IPS-15b (cell line): Measurements from ENCODE around the gene HOXB7.

Source experiments
- H3K27me3 ChIP-seq: one replicate; pipeline ENCODE4 v1.6.1; 2013; ENCODE audit warnings: low read length; ENCODE audit not compliant: control insufficient read depth, insufficient read depth
- H3K36me3 ChIP-seq: one replicate; pipeline ENCODE4 v1.6.1; 2013; ENCODE audit warnings: low read length; ENCODE audit not compliant: control insufficient read depth, insufficient read depth
- H3K4me1 ChIP-seq: one replicate; pipeline ENCODE4 v1.6.1; 2013; ENCODE audit warnings: mild to moderate bottlenecking, low read length; ENCODE audit not compliant: control insufficient read depth, insufficient read depth
- H3K4me3 ChIP-seq: one replicate; pipeline ENCODE4 v1.5.1; 2013; ENCODE audit warnings: low read depth, low read length
- H3K9ac ChIP-seq: one replicate; pipeline ENCODE4 v1.6.1; 2013; ENCODE audit warnings: low read depth, mild to moderate bottlenecking, low read length
- H3K9me3 ChIP-seq: one replicate; pipeline ENCODE4 v1.6.1; 2013; ENCODE audit warnings: mild to moderate bottlenecking, low read length; ENCODE audit not compliant: control insufficient read depth, insufficient read depth

The HOXB7 gene

DNA sequence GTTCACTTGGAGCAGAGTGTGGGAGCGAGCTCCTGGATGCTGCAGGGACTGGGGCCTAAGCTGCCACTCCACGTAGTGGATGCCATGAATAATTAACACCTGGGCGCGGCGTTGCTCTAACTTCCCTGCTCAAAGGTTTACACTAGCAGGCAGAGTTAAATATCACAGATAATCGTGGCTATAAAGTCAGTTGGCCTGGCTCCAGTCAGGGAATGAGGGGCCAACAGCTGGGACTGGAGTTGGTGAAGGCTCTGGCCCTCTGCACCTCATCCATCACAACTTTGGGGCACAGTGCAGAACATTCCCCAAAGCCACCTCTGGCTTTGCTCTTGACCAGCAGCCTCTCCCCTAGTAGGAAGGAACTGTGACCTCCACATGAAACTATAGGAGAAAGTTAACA, 43.6 kb downstream of the HOXB7 start:
- H3K4me3 ChIP-seq: peak overlapping the region; percentile 6
- no peaks in the 10 kb centered on the region for H3K36me3 ChIP-seq
- H3K27me3 ChIP-seq: peaks cover 97% of the 10 kb centered on the region
- peaks cover 6% of the 10 kb centered on the region for H3K4me1 ChIP-seq
- H3K9me3 ChIP-seq: no peaks in the 10 kb centered on the region
- no peak overlapping the region for H3K9ac ChIP-seq

DNA sequence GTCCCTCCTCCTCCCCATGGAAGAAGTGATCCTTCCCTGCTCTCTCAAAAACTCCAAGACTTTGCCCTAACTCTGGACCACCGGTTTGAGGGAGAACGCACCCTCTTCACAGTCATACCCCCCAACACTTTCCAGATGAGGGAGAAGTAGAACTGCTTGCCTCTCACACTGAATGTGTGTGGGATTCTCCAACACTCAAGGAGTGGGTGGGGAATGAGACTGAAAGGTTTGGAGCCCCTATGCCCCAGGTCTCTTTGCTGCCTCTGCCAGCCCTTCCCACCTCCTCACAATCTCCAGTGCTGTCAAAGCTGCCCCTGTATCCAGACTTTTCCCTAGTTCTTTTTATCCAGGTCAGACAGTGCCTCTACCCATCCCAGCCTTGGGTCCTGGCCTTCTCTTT, 44.1 kb downstream of the HOXB7 start:
- H3K4me3 ChIP-seq: peak overlapping the region; percentile 6
- H3K9me3 ChIP-seq: no peaks in the 10 kb centered on the region
- H3K9ac ChIP-seq: no peak overlapping the region
- no peaks in the 10 kb centered on the region for H3K36me3 ChIP-seq
- peaks cover 6% of the 10 kb centered on the region for H3K4me1 ChIP-seq
- peaks cover 97% of the 10 kb centered on the region for H3K27me3 ChIP-seq

DNA sequence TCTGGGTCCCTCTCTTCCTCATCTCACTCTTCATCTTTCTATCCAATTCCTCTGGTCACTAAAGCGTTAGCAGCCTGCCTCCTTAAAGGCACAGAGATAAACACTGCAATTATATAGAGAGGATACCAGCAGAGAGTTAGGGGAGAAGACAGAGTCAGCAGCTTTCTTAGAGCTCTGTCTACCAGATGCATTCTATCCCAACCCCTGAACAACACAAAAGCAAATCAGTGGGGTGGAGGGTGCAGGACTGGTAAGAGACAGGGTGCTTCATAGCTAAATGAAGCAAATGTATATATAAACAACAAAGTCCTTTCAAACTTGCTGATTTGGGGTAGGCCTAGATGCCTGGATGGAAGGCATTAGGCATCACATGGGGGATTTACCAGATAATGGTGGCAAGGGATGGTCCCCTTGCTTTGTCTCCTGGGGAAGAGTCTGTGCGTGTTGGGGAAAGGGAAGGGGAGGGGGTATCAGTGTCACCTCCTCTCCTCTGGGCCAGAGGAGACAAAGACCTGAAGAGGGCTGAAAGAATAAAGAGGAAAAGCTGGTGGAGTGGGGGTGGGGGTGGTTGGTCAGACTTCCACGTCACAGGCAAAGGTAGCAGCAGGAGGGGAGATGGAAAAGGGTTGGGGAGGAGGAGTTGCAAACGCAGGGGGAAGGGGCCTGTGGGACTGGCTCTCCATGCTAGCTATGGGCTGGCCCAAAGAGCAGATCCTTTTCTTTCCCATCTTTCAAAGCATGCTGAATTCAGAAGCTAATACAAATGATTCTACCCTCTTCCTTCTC, 44.7 kb downstream of the HOXB7 start:
- Histone ChIP-seq H3K36me3 (no peaks in the 10 kb centered on the region), H3K4me3 (peak overlapping the region; percentile 22), H3K9me3 (no peaks in the 10 kb centered on the region), H3K4me1 (peaks cover 6% of the 10 kb centered on the region), H3K9ac (no peak overlapping the region), H3K27me3 (peaks cover 97% of the 10 kb centered on the region)

DNA sequence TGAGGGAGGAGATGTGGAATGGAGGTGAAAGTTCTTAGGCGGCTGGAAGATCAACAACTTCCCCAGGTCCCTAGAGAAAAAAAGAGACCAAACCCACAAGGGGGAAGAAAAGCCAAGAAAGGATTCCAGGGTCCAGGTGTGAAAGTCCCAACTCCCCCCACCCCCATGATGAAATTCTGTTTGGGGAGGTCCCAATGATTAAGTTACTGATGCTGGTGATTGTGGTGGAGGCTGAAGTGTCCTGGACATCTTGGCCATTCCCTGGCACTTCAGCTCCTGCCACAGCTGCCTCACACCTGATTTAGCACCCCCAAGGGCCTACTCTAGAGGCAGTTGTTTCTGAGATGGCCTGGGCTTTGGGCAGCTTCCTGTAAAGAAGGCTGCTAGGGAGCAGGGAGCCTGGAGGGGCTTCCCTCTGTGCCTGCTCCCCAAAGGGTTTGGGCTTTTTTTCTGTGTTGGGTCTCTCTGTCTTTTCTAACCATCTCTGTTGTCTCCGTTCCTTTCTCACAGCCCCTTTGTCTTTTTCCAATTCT, 45.7 kb downstream of the HOXB7 start:
- Histone ChIP-seq H3K9ac (no peak overlapping the region), H3K4me3 (peak overlapping the region; percentile 22), H3K27me3 (peaks cover 97% of the 10 kb centered on the region), H3K4me1 (peaks cover 6% of the 10 kb centered on the region), H3K9me3 (no peaks in the 10 kb centered on the region), H3K36me3 (no peaks in the 10 kb centered on the region)

DNA sequence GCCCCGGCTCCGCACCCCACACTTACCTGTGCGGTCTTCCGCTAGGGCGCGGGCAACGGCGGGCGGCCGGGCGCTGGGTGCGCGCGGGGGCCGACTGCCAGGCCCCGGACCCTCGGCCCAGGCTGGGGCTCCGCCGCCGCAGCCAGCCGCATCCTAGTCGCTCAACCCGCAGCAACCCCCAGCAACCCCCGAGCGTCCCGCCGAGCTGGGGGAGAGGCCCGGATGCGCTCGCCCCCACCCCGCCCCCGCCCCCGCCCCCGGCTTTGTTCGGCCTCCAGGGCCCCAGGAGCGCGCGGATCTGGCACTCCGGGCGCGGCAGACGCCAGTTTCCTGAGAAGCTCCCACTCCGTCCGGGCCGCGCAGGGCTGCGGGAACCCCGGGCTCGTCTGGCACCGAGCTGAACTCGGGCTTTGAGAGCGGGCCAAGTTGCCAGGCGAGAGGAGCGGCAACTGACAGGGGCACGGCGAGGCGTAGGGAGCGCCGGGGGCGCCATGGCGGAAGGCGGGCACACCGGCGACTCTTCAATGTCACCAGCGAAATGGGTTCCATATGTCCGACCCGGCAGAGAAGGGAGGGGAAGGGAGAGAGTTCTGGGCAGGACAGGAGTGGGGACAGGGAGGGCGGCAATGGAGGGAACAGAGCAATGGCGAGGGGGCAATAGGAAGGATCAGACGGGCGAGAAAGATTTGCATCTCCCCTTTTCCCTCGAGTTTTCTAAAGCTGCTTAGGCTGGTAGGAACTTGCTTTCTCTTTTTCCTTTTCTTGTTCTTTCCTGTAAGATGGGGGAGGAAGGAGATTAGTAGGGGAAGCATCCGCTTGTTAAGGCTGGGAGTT, 46.4 kb downstream of the HOXB7 start:
- Histone ChIP-seq H3K27me3 (peaks cover 97% of the 10 kb centered on the region), H3K4me3 (peak overlapping the region; percentile 22), H3K9ac (no peak overlapping the region), H3K4me1 (peaks cover 4% of the 10 kb centered on the region), H3K9me3 (no peaks in the 10 kb centered on the region), H3K36me3 (no peaks in the 10 kb centered on the region)

DNA sequence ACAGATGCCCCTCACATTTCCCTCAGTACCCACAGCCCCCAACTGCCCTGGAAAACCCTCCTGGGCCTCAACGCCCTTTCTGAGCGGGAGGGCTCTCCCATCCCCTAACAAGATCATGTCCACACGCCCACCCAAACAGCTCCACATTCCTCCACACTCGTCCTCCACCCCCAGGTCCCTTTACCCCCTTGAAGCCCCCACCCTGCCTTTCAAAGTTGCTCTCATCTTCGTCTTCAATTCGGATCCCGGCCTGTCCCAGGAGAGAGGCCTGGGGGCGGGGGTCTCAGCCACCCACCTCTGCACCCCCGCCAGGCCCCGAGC, 47.0 kb downstream of the HOXB7 start:
- H3K4me3 ChIP-seq: no peak overlapping the region

DNA sequence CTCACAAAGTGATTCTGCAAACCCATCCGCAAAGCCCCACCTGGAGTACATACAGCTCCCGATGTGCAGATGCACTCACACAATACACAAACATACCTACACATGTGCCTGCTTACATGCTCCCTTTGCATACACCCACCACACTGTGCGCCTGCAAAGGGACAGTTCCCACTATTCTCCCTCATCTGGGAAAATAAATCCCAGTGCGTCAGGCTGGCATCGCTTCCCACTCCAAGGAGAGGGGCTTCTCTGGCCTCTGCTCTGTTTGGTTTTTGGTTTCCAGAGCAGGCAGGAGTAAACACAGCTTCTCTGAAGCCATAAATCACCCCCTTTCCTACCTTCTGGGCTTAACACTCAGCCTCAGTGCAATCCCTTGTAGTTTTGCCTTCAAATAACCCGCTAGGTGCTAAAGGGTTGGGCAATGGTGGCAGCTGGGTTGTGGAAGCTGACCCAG, 47.4 kb downstream of the HOXB7 start:
- no peak overlapping the region for H3K9ac ChIP-seq
- H3K27me3 ChIP-seq: peaks cover 97% of the 10 kb centered on the region
- H3K9me3 ChIP-seq: no peaks in the 10 kb centered on the region
- no peaks in the 10 kb centered on the region for H3K36me3 ChIP-seq
- H3K4me3 ChIP-seq: peak overlapping the region; percentile 16
- peaks cover 4% of the 10 kb centered on the region for H3K4me1 ChIP-seq

More for the DNA sequence above, 47.0 kb downstream of the HOXB7 start:
- H3K36me3 ChIP-seq: no peaks in the 10 kb centered on the region
- peaks cover 97% of the 10 kb centered on the region for H3K27me3 ChIP-seq
- peaks cover 4% of the 10 kb centered on the region for H3K4me1 ChIP-seq
- H3K9ac ChIP-seq: no peak overlapping the region
- no peaks in the 10 kb centered on the region for H3K9me3 ChIP-seq

DNA sequence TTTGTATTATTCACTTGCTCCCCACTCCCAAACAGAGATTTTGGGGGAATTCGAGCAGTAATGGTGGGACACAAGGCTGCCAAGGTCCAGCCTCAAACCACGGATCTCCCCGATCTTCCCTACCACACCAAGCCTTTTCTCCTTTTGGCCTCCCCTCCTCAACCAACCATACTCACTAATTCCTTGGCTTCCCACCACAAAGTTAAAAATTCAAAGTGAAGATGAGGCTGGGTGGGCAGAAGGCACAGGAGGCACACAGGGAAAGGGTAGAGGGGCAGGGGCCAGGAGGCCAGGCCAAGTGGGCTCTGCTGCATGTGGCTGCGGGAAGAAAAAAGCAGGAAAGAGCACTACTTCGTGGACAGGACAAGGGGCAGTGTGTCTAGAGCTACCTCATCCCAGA, 47.9 kb downstream of the HOXB7 start:
- peaks cover 97% of the 10 kb centered on the region for H3K27me3 ChIP-seq
- H3K4me3 ChIP-seq: peak overlapping the region; percentile 16
- H3K9ac ChIP-seq: no peak overlapping the region
- no peaks in the 10 kb centered on the region for H3K9me3 ChIP-seq
- no peaks in the 10 kb centered on the region for H3K36me3 ChIP-seq
- peaks cover 3% of the 10 kb centered on the region for H3K4me1 ChIP-seq

DNA sequence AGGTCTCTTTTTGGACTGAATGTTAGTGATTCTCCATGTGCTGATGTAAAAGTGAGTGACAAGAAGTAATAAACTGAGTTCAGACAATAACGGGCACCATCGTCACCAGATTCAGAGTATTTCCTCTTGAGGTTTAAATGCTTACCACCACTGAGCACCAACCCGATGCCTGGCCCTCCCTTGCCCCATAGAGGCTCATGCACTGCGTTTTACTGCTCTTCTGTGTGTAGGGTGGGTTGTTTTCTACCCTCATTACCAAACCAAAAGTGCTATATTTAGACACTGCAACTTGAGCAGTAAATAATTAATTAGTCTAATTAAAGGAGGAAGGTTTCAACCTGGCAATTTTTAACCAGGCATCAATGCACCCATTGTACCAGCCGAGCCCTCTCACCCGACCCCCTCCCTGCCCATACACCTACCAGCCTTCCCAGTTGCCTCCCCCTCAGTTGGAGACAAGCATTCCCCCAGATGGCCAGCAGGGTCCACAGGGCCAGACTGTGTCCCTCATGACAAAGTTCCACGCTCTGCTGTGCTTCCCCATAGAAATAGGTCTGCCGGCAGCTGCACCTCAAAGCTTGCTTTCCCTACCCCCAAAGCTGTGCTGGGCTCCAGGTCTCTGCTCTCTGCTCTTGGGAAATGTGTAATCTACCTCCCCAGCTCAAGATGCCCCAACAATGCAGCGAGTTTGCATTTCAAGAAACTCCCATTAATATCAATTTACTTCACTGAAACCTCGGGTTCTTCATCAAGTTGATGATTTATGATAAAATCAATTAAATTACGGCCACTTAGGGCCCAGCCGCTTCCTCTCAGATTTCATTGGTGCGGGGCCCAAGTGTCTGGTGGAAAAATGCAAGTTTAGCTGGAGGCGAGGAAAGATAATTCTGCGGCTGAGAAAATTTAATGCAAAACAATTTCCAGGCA, 48.7 kb downstream of the HOXB7 start:
- Histone ChIP-seq H3K9me3 (no peaks in the 10 kb centered on the region), H3K4me1 (peaks cover 2% of the 10 kb centered on the region), H3K9ac (no peak overlapping the region), H3K4me3 (peak overlapping the region; percentile 31), H3K36me3 (no peaks in the 10 kb centered on the region), H3K27me3 (peaks cover 97% of the 10 kb centered on the region)

DNA sequence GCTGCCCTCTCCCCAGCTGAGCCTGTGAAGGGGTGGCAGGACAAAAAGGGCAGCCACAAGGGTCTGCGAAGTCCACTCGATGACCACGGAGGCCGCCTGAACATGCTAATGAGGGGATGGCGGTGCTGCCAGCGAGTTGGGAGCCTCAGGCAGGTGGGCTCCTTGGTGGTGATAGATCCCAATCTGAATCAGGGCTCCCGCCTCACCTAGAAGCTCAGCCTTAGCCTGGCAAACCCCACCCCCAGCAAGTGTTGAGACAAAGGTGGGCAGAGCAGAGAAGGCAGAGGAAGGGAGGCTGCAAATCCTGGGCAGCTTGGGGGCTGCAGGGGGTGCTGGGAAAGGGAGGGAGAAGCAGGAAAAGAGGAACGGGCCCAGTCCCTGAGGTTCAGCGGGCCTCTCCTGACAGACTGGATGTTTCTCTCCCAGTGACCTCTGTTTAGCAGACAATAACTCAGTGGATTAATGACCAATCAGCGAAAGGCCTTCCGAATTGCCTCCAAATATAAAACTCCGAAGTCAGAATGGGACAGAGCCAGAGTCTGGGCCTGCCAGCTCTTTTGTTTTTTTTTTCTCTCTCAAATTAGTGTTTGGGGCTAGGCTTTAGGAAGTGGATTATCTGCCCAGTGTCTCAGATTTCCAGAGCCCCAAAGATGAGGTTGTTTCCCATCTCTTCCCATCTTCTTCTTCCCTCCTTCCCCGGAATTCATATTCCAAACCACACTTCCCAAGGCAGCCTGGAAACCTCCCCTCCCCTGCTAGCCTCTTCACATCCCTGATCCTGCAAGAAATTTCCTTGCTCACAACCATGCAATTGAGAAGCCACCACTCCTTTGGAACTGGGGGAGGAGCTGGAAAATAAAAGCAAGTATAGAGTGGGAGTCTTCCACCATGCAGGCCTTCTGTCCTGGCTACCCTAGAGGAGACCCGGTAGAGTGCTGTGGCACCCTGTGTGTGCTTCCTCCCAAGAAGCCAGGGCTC, 50.7 kb downstream of the HOXB7 start:
- peaks cover 2% of the 10 kb centered on the region for H3K4me1 ChIP-seq
- no peaks in the 10 kb centered on the region for H3K36me3 ChIP-seq
- H3K9me3 ChIP-seq: no peaks in the 10 kb centered on the region
- H3K4me3 ChIP-seq: peak overlapping the region; percentile 16
- H3K27me3 ChIP-seq: peaks cover 96% of the 10 kb centered on the region
- no peak overlapping the region for H3K9ac ChIP-seq
